Endothelial cell of umbilical vein (primary cell): ENCODE results near the gene TDRKH. TPM values are rescaled to one million over a fixed set of nuclear protein-coding genes. Genes with fewer than 3 reads are reported as not detected.

Experiments
- polyA plus RNA-seq, 4 experiments: library from polyadenylated mRNA; depleted of rRNA in 3 of 4; stranded (reverse) in 3 of 4; unstranded in 1 of 4; fragments of >200 nt; gene quantifications; 2 replicates each; pipeline versions ENCODE4 v1.2.1 to v1.2.3, GENCODE V29; 2011 to 2012; ENCODE audit warnings: missing spikeins in 1 of 4
- small RNA-seq: library from RNA; depleted of rRNA; stranded (forward); fragments of <200 nt; gene quantifications from one replicate; pipeline ENCODE3, GENCODE V24; 2012; ENCODE audit warnings: low replicate concordance, low read depth; ENCODE audit not compliant: insufficient read depth, insufficient read length
- total RNA-seq: library from RNA; stranded (reverse); gene quantifications from 2 replicates; pipeline ENCODE4 v1.2.3, GENCODE V29; 2021

Gene TDRKH
- total and polyA plus RNA-seq, 2 donors (not counting 3 experiments of a cell fraction or from before 2014, with no cell fraction given) = 3.9 to 9.6 TPM

Small RNAs within 50 kb of the gene (small RNA-seq; reads per million reads assigned to genes)
- not detected for gene RNU6-662P

Other genes with a start within 250 kb of the TDRKH start
- 24.5 and 24.9 TPM in 2 replicates for gene SNX27, start 178.4 kb downstream of the TDRKH start, total RNA-seq
- 7.7 and 8.1 TPM in 2 replicates for gene SNX27, start 178.4 kb downstream of the TDRKH start, polyA plus RNA-seq
- not detected in 2 replicates for gene CELF3, start 73.7 kb downstream of the TDRKH start, total RNA-seq
- not detected in 2 replicates for gene CELF3, start 73.7 kb downstream of the TDRKH start, polyA plus RNA-seq
- gene RIIAD1, start 69.0 kb downstream of the TDRKH start, total RNA-seq = not detected in 2 replicates
- gene RIIAD1, start 69.0 kb downstream of the TDRKH start, polyA plus RNA-seq = not detected in 2 replicates
- 96.9 and 112 TPM in 2 replicates for gene MRPL9, start 27.0 kb downstream of the TDRKH start, total RNA-seq
- gene MRPL9, start 27.0 kb downstream of the TDRKH start, polyA plus RNA-seq = 71.5 and 79.1 TPM in 2 replicates
- gene LINGO4, start 14.9 kb upstream of the TDRKH start, total RNA-seq = not detected in 2 replicates
- gene LINGO4, start 14.9 kb upstream of the TDRKH start, polyA plus RNA-seq = not detected in 2 replicates
- not detected in 2 replicates for gene RORC, start 41.3 kb upstream of the TDRKH start, total RNA-seq
- not detected in 2 replicates for gene RORC, start 41.3 kb upstream of the TDRKH start, polyA plus RNA-seq
- gene C2CD4D, start 49.3 kb upstream of the TDRKH start, total RNA-seq = 0.18 TPM in 1 of 2 replicates, not detected in the other
- gene C2CD4D, start 49.3 kb upstream of the TDRKH start, polyA plus RNA-seq = 0.05 TPM in 1 of 2 replicates, not detected in the other
- not detected in 2 replicates for gene THEM5, start 63.2 kb upstream of the TDRKH start, total RNA-seq
- not detected in 2 replicates for gene THEM5, start 63.2 kb upstream of the TDRKH start, polyA plus RNA-seq
- 22.1 and 24.9 TPM in 2 replicates for gene THEM4, start 119.0 kb upstream of the TDRKH start, total RNA-seq
- gene THEM4, start 119.0 kb upstream of the TDRKH start, polyA plus RNA-seq = 19.2 and 22.3 TPM in 2 replicates
- gene S100A10, start 203.4 kb upstream of the TDRKH start, total RNA-seq = 650 and 779 TPM in 2 replicates
- gene S100A10, start 203.4 kb upstream of the TDRKH start, polyA plus RNA-seq = 56.7 and 76.8 TPM in 2 replicates
- 461 and 505 TPM in 2 replicates for gene S100A11, start 246.5 kb upstream of the TDRKH start, total RNA-seq
- 497 and 528 TPM in 2 replicates for gene S100A11, start 246.5 kb upstream of the TDRKH start, polyA plus RNA-seq